ENCODE results near the gene CRTC3.

The CRTC3 gene

DNA sequence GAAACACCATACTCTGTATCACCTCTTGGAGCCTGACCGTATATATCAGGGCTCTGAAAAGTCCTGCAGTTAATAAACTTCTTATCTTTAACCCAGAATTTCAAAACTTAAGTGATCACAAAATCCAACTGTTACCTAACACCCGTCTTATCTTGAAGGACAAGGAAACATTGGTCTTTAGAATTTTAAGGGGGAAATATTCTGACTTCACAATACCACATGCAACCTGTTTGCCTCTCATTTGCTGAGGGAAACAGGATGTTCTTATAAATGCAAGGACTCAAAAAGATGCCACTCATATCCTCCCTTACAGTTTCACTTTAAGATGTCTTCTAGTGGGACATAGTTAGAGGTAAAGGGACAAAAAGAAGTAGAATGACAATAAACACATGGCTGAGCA lies 67.9 kb downstream of the CRTC3 start:
- no peak for FAIRE-seq

DNA sequence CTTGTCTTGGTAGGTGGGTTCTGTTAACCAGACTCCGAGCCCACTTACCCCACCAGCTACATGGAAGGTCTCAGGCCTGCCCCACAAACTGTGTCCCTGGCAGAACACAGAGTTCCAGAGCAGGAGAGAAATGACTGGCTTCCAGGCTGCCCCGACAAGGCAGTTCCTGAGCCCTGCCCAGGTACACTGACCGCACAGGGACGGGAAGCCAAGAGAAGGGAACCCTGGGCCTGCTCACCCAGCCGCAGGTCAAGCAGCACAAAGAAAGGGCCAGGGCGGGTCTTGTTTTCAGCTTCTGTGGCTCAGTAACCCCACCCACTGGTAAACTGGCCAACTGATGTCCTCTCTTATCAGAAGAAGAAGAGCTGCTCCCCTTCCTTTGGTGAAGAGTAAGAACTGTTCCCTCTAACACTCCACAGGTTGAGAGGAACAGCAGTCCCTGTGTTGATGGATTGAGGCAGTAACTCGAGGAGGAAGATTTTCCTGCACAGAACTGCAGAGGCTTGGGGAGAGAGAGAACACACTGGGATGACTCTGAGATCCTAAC lies 68.4 kb downstream of the CRTC3 start:
- no peak for FAIRE-seq

DNA sequence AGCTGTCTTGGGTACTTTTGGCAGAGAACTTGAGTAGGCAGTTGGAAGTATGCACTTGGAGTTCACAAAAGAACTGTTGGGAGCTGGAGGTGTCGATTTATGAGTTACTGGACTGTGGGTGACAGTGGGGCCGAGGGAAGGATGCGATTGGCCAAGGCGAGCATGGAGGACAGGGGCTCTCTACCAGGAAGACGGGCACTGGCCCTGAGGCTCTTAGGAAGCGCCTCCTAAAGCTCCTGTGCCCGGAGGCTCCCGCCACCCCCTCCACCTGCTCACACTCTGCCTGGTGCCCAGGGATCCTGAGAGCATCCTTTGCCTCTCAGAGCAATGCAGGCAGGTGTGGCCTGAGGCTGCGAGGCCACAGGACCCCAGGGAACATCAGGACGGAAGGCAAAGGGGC lies 69.0 kb downstream of the CRTC3 start:
- FAIRE-seq: no peak

DNA sequence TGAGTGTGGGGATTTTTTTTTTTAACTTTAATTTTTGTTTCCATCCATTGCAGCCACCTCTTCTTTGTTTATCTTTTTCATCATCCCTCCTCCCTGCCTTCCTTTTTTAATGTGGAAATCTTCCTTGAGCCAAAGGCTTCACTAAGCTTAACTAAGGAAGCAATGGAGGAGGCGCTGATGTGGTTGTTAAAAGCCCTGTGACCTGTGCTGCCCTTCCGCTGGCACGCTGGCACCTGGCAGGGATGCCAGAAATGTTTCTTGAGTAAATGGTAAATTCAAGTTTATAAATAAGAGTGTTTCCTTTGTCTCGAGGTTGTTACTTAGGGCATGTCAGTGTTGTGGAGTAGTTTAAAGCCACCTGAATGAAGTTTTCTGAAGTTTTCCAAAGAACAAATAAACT lies 69.4 kb downstream of the CRTC3 start:
- no peak for FAIRE-seq

DNA sequence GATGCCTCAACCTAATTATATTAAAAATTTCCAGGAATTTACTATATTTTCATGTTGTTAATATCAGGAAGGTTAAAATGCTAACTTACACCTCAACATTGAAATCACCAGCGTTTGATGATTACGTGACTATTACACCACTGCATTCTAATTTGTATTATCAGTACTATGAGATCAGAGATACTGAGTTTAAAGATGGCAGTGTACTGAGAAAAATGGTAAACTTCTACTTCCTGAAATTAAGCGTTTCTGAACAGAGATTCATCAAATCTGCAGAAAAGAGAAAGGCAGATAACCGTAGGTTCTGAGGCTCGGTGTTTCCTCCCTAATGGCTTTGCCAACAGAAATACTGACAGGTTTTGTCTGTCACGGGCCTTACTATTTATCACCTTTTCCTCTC lies 69.9 kb downstream of the CRTC3 start:
- no peak for FAIRE-seq

DNA sequence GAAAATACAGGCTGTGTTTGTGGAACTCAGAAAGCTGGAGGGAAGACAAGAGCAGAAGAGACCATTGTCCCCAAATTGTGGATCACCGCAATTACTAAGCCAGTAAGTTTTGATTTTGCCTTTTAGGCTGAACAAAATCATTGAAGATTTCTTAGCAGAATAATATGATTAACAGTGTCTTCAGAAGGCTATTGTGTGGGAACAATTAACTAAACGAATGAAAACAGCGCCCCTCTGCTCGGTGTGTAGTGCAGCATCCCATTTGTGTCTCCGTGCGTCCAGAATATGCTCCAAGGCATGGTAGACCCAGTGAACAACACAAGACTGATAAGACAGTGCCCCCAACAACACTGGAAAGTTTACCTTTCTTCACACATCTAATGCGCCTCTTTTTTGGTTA lies 71.2 kb downstream of the CRTC3 start:
- FAIRE-seq: no peak

DNA sequence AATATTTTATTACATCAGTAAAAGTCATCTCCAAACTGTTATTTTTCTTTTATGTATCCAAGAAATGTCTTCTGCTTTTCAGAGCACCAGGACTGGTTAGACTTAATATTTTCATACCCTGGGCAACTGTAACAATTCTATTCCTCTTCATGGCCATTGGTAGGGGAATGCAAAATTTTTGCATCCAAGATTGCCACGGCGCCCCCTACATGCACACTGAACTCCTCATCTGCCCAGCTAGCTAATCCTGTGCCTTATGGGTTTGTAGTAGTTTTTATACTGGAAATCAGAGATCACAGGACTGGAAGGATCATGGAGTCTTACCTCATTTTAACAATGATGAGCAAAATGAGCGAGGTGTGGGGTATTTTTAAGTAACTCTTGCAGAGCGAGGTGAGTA lies 74.2 kb downstream of the CRTC3 start:
- no peak for FAIRE-seq

DNA sequence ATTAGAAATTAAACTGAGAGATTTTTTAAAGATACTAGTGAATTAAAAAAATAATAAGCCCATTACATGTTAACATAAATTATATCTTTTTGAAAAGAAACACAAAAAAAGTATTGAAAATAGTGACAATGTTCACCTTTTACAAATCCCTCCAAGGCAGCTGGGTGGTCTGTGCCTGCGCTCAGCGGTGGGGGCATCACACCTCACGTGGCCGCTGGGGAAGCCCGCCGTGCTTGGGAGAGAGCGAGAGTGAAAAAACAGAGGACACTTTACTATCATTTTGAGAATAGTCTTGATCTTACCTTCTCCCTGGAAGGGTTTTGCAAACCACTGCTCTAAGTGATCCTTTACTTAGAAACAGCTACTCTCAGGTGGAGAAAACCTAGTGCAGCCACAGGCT lies 76.9 kb downstream of the CRTC3 start:
- no peak for FAIRE-seq

DNA sequence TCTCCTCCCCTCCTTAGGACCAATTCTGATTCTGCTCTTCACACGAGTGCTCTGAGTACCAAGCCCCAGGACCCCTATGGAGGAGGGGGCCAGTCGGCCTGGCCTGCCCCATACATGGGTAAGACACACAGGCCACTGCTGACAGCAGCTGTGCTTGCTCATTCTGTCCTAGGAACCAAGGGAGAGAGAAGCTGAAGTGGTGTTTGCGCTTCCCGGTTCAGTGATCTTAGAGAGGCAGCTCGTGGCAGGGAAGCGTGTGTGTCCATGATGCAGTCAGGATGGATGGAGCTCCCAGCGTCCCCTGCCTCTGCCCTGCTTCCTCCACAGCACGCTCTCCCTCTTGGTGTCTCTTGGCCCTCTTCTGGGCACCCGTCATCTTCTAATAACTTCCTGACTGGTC lies 77.6 kb downstream of the CRTC3 start:
- no peak for FAIRE-seq

DNA sequence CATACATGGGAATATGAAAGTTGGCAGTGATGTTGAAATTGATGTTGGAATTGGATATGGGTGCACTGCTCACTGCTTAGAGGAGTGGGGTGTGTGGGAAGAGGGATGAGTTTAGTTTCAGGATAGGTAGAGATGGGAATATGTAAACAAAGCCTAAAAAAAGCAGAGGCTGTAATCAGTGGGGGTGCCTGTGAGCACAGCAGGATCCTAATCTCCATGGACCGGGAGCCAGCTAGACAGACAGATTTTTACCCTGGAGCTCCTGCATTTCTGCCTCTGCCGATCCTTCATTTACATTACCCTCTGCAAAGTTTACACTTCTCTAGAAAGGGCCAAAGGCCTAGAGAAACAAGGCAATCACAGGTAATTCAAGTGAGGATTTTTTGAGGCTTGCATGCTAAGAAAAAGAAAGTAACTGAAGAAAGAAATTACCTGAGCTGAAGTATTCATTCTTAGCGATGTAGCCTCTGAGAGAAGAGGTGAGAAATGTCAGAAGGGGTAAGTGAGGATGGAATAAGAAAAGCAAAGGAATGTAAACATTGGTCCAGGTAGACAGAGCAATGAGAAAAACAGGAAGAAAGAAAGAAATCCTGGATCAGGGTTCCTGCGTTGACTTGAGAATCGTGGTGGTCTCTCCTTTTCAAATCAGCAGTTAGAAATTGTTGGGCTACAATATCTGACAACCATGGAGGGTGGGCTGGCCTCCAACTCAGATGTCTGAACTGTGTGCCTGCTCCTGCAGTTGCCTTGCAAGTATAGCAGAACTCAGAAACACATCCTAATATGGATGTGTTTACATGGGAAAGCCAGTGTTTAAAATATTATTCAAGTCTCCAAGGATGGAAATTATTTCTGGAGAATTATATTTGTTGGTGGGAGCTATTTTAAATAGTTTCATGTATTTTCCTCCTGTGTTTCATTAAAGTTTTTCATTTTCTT lies 79.8 kb downstream of the CRTC3 start:
- no peak for FAIRE-seq

DNA sequence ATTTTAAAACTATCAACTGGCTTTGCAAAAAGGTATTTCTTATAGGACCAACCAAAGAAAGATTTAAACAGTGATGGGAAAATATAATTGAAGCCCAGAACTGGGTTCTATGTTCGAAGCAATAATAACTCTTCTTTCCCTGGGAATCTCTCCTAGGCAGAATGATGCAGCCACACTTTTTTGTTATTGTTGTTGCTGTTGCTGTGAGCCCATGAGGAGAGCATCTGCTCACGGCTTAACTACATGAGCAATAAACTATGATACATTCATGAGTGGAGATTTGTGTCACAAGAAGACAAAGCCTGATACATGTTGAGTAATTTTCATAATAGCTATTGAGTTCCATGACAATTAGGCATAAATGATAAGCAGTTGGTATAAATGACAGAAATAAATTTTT lies 80.5 kb downstream of the CRTC3 start:
- no peak for FAIRE-seq

DNA sequence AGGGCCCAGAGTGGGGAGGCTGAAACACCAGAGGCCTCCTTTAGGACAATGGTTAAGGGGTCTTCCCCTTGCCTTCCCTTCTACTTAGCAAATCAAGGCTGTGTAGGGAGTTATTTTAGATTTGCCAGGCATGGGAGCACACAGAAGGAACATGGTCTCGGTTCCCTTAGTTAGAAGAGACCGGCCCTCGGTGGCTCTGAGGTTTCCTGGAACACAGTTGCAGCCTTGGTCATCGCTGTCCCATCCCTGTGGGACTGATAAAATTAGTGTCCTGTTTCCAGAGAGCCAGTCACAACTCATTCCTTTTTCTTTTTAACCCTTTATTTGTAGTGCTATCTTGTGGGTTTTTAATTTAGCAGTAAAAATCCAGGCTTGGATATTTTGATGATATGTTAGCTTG lies 81.4 kb downstream of the CRTC3 start:
- FAIRE-seq: no peak

DNA sequence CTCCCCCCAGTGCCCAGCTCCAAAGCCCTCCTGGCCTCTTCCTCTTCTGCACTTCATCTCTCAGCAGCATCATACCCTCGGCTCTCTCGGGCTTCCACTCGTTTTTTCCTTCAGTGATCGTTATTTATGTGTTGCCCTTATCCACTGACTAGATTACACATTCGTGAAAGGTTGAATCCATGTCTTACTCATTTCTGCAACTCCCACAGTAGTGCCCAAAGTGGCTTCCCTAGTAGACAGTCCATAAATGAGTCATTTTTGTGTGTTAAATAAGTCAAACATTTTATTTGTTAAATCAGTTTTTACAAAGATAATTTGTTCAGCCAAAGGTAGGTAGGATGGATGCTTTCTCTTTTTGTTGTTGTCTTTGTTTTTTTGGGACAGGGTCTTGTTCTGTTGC lies 87.4 kb downstream of the CRTC3 start:
- FAIRE-seq: no peak

DNA sequence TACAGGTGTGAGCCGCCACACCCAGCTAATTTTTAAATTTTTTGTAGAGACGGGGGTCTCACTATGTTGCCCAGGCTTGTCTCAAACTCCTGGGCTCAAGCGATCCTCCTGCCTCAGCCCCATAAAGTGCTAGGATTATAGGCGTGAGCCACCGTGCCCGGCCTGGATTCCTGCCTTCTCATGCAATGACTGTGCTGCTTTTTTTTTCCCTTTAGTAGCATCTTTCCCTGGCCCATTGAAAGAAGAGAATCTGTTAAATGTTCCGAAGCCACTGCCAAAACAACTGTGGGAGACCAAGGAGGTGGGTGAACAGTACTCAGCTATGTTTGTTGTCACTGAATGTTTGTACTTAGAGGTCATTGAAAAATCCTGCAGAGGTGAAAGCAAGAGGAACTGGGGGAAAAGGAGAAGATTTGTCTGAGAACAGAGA lies 88.0 kb downstream of the CRTC3 start:
- FAIRE-seq: no peak

DNA sequence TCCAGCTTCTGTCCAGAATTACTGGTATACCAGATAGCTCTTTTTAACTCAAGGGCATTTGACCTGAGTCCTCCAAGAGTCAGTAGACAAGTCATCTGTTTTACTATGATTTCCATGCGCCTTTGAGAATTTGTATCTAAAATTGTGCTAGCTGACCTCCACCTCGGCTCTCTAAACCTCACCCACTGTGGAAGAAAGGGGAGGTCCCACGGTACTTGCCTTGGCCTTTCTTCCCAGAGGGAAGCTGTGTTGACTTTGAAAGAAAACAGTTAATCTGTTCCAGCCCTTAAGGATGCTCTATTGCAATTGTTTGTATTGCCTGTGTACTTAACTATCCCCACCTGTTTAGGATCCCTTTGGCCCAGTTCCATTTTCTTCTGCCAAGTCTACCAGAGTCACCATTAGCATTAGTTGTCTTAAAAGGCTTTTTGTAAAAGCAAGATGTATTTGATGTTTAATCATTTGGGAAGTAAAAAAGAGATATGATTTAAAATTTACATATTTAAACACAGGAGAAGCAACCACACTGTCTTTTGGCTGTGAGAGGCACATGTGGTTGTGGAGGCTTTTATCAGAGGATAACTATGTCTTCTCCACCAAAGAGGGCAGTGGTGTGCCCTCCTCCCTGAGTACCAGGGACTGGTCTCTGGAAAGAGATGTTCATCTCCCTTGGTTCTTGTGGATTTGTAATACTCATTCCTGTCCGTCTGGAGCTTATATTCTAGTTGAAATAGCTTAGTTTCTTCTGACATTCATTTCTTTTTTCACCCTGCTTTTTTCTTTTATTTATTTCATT lies 88.8 kb downstream of the CRTC3 start:
- no peak for FAIRE-seq

DNA sequence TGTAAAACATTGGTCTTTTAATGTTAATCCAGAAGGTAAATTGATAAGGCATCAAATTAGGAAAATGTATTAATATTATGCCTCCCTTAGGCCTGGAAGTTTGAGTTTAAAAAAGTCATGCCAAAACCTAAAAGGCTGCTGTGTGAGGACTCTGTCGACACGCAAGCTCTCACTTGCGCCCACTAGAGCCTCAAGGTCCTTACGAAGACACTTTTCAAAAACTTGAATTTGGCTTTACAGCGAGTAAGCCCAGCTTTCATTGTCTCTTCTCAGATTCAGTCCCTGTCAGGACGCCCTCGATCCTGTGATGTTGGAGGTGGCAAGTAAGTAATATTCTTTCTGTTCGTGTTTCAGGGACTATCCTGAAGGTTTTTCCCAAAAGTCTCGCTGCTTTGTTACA lies 89.7 kb downstream of the CRTC3 start:
- FAIRE-seq: no peak

DNA sequence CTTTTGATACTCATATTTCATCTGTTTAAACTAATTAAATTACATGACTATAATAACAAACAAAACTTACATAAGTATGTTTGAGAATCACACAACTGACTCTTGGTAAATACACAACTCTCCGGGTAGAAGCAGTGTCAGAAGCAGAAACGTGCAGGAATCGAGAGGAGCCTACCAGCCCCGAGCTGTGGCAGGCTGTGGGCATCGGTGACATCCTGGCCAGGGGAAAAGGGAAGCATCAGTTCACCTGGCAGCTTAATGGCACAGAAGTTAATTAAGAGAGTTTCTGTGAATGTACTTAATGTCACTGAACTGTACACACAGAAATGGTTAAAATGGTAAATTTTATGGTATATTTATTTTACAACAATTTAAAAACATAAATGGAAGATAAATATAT lies 90.2 kb downstream of the CRTC3 start:
- no peak for FAIRE-seq

DNA sequence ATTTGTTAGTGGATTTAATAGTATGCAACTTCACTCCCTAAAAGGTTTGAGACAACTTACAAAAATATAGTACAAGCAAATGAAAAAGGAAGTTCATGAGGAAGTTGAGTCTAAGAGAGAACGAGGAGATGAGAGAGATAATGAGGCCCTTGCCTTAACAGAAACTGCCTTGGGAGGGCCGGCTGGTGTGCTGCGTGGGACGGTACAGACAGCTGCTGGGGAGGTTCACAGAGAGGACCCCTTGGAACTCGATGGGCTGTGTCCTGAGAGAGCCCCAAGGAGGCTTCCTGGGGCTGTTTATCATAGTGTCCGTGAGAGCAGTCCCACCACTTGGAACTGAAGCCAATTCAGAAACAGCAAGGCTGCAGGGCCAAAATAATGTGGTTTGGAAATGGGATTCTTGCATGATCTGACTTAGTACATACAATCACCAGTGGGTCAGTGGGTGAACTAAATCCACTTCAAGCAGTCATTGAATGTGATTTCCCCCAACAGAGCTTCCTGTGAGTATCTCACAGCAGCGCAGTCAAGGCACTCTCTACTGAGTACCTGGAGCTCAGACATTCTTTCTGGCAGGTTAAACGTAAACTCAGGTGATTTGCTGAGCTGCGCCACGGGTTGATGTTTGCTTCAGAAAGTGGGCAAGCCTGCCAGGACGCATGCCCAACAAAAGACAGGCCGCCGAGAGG lies 90.8 kb downstream of the CRTC3 start:
- no peak for FAIRE-seq

DNA sequence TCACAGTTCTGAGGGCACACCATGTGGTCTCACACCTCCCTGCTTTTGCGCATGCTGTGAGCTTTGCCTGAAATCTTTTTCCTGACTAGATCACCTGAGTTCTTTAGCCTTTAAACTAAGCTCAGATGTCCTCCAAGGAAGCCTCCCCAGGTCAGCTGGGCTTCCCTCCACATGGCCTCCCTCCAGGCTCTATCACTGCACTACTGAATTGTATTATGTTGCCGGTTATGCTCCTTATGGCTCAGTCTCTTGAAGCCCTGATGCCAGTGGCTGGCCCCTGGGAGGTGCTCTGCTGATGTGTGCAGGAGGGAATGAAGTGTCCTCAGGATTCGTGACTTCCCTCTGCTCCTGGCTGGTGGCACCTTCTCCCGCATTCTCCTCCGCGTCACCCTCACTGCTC lies 94.1 kb downstream of the CRTC3 start:
- no peak for FAIRE-seq

DNA sequence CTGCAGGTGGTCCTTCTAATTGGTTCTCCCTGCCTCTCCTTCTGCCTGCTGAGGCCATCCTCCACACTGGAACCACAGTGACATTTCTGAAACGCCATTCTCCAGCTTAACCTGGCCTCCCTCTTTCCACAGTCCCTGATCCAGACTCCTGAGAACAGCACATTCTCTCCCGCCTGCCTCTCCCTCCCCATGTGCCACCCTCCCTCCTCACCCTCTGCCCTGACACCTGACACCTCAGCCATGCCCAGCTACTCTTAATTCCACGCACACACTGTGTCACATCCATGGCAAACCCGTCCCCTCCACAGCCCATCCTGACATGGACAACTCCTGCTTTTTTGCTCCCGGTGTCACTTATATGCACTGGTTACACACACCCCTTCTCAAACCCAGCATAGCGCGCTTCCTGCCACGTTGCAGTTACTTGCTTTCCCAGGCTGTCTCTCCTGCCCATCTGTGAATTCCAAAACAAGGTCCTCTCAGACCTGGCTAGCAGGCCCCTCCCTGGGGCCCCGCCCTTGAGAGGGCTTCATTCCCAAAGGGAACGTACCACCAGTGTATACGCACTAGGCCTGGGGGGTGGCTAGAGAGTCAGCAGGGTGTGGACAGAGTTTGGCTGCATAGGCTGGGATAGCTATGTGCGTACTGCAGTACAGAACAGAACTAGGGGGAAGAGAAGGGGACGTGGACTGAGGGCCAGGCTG lies 94.7 kb downstream of the CRTC3 start:
- no peak for FAIRE-seq

DNA sequence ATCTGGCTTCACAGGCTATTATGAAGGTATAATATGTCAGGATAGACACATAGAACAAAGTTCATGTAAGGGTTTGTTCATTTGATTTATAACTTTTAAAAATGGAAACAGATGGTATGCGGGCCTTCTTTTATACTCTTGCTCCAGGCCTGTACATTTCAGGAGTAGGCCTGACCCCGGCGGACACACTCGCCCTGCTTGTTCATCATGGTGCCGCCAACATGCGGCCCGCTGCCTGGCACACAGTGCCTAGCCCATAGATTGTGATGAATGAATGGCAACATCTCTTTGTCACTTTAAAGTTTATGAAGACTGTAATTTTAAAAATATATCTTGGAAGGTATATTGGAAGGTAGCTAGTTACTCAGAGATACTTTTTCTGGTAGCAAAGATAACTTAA lies 95.3 kb downstream of the CRTC3 start:
- FAIRE-seq: no peak

DNA sequence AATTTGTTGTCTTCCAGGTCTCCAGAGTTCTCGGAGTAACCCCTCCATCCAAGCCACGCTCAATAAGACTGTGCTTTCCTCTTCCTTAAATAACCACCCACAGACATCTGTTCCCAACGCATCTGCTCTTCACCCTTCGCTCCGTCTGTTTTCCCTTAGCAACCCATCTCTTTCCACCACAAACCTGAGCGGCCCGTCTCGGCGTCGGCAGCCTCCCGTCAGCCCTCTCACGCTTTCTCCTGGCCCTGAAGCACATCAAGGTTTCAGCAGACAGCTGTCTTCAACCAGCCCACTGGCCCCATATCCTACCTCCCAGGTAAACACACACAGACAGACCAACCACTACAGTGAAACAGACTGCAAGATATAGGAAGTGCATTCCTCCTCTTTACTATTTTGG lies 99.5 kb downstream of the CRTC3 start:
- FAIRE-seq: no peak

DNA sequence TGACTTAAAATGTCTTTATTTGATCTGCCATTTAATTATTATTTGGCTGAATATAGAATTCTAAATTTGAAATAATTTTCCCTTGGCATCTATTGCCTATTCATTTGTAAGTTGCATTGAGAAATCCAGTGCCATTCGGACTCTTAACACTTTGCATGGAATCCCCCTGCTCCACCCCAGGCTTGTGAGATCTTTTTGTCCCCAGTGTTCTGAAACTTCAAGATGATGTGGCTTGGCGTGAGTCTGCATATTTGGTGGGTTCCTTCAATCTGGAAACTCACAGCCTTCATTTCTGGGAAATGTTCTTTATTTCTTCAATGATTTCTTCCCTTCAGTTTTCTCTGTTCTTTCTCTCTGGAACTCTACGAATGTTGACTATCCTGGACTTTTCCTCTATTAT lies 103.6 kb downstream of the CRTC3 start:
- FAIRE-seq: no peak

Measured in TTC549 (cell line).